Measurements from ENCODE around the gene CRYGD.
"Not testable (repeated sequence)": the region's sequence is repeated elsewhere in the genome, so short reads cannot be mapped to it uniquely, and the experiment has no call there.

Gene CRYGD

GRCh38 chr2:208124013-208124715 lies at the start of gene CRYGD:
CRYGD (minus strand) TSS chr2:208124524; CDS start chr2:208124473, 51 bp downstream.
- DNase-seq (ENCODE audit: low spot score): not testable (repeated sequence)

GRCh38 chr2:208172125-208172524 lies 47.8 kb upstream of the CRYGD start:
- DNase-seq (ENCODE audit: low spot score): no peak

- no peak for DNase-seq (ENCODE audit: low spot score)
These were observed 40.8 kb upstream of the CRYGD start for GRCh38 chr2:208164951-208165755.

- DNase-seq (ENCODE audit: low spot score): no peak
These were observed 39.2 kb upstream of the CRYGD start, which contains the start of gene CRYGA for GRCh38 chr2:208163489-208163888. CRYGA (minus strand) TSS chr2:208163589; CDS start chr2:208163556, 33 bp downstream.

- no peak for DNase-seq (ENCODE audit: low spot score)
These were observed 32.1 kb upstream of the CRYGD start for GRCh38 chr2:208156439-208156838.

GRCh38 chr2:208153156-208153555 lies 28.8 kb upstream of the CRYGD start:
- no peak for DNase-seq (ENCODE audit: low spot score)

GRCh38 chr2:208150956-208151355 lies 26.6 kb upstream of the CRYGD start:
- no peak for DNase-seq (ENCODE audit: low spot score)

- DNase-seq (ENCODE audit: low spot score): no peak
These were observed 25.8 kb upstream of the CRYGD start for GRCh38 chr2:208150094-208150493.

GRCh38 chr2:208148803-208149202 lies 24.5 kb upstream of the CRYGD start:
- no peak for DNase-seq (ENCODE audit: low spot score)

GRCh38 chr2:208147759-208148158 lies 23.4 kb upstream of the CRYGD start:
- no peak for DNase-seq (ENCODE audit: low spot score)

- DNase-seq (ENCODE audit: low spot score): no peak
These were observed 22.7 kb upstream of the CRYGD start for GRCh38 chr2:208147008-208147407.

- no peak for DNase-seq (ENCODE audit: low spot score)
These were observed 21.7 kb upstream of the CRYGD start, which contains the start of gene CRYGB for GRCh38 chr2:208146006-208146405. CRYGB (minus strand) TSS chr2:208146158; CDS start chr2:208146120, 38 bp downstream.

- peak; percentile 35 for DNase-seq (ENCODE audit: low spot score)
These were observed 18.8 kb upstream of the CRYGD start for GRCh38 chr2:208142925-208143799.

- DNase-seq (ENCODE audit: low spot score): no peak
These were observed 18.1 kb upstream of the CRYGD start for GRCh38 chr2:208142240-208142924.

GRCh38 chr2:208139447-208139846 lies 15.1 kb upstream of the CRYGD start:
- no peak for DNase-seq (ENCODE audit: low spot score)

- not testable (repeated sequence) for DNase-seq (ENCODE audit: low spot score)
These were observed 14.0 kb upstream of the CRYGD start for GRCh38 chr2:208138334-208138733.

GRCh38 chr2:208136716-208137094 lies 12.4 kb upstream of the CRYGD start:
- DNase-seq (ENCODE audit: low spot score): no peak

GRCh38 chr2:208135794-208136715 lies 11.7 kb upstream of the CRYGD start:
- no peak for DNase-seq (ENCODE audit: low spot score)

GRCh38 chr2:208134928-208135586 lies 10.7 kb upstream of the CRYGD start:
- DNase-seq (ENCODE audit: low spot score): no peak

- no peak for DNase-seq (ENCODE audit: low spot score)
These were observed 6.4 kb upstream of the CRYGD start for GRCh38 chr2:208130712-208131110.
